ENCODE measurements around the gene BTBD7.

DNA sequence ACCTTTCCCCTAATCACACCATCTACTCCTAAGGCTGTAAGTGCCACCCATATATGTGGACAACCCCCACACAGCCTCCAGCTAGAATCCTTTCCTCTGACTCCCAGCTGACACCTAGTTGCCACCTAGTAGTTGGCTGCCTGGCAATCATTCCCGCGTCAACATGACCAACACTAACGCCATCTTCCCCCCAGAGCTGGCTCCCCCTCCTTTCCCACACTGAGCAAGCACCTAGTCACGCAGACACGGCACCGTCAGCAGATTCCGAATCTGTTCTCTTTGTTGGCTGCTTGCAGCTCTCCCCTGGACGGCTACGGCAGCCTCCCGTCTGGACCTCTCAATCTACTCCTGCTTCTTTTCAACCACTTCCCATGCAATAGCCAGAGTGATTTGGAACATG lies 98.0 kb downstream of the BTBD7 start:
- TF ChIP-seq EZH2 (IDR thresholded peaks at IDR 0.05) (no peak), POLR2AphosphoS5 (IDR thresholded peaks at IDR 0.05; ENCODE audit: borderline replicate concordance, low read depth, low read length) (no peak), FOXP2 (optimal IDR thresholded peaks at IDR 0.05; ENCODE audit: control extremely low read depth, extremely low read length, insufficient read depth) (no peak)

All from SK-N-MC (cell line).